GM12878 (cell line): ENCODE results near the gene NCAN. TPM values are rescaled to one million over a fixed set of nuclear protein-coding genes. Genes with fewer than 3 reads are reported as not detected.
A peak's percentile ranks its signal among the peaks of the same experiment; 100 is the strongest.

ENCODE experiments used
- ATAC-seq: fragments of 200-7000 bp; cut with Tn5 transposase; 3 replicates; pipeline ENCODE4 v1.9.1; 2020; ENCODE audit warnings: mild to moderate bottlenecking, moderate library complexity
- BruUV-seq: library from RNA; stranded (reverse); fragments of 400-500 nt; replicated peaks from 2 replicates; lab custom pipeline; 2021; lab: Mats Ljungman, UMichigan
- CTCF ChIA-PET: fragments of 300-600 bp; sonication (Branson Sonifier 250); formaldehyde crosslinking; extraction: SDS; loops from one replicate; lab custom pipeline; 2021; ENCODE audit warnings: inconsistent platforms; lab: Yijun Ruan, JAX
- POLR2A ChIA-PET: fragments of 350-600 bp; formaldehyde crosslinking; extraction: SDS; loops from one replicate; lab custom pipeline; 2021; ENCODE audit warnings: inconsistent platforms; lab: Charles Lee
- RAD21 ChIA-PET: fragments of 300-600 bp; sonication (Branson Sonifier 250); formaldehyde crosslinking; loops from one replicate; lab custom pipeline; 2023; ENCODE audit warnings: antibody characterized with exemption; ENCODE audit not compliant: unreplicated experiment; lab: Charles Lee
- SMC1A ChIA-PET: fragments of 300-600 bp; sonication (Branson Sonifier 250); formaldehyde crosslinking; loops from one replicate; lab custom pipeline; 2023; ENCODE audit not compliant: unreplicated experiment, uncharacterized antibody; lab: Charles Lee
- DNase-seq: peaks from one replicate; pipeline ENCODE4 v3.0.0-alpha.2; 2011; ENCODE audit warnings: low read depth, low spot score
- FAIRE-seq: peaks from 3 replicates; lab custom pipeline; 2011; peaks lifted over from hg19 to GRCh38; lab: Jason Lieb, UNC
- H2AFZ ChIP-seq: 2 replicates; pipeline ENCODE4 v1.6.0; 2011; ENCODE audit warnings: low read depth, low read length, control low read depth; ENCODE audit not compliant: control insufficient read depth
- H3K27ac ChIP-seq: 2 replicates; pipeline ENCODE4 v1.5.1; 2011; ENCODE audit warnings: control low read depth; ENCODE audit not compliant: control insufficient read depth, insufficient read depth
- H3K27me3 ChIP-seq, 2 experiments: replicated peaks in 1 of 2; 2 replicates each; pipeline versions ENCODE4 v1.6.0 to v1.6.1; 2011; ENCODE audit warnings: low read length in 1 of 2; ENCODE audit not compliant: control insufficient read depth in 2 of 2, insufficient read depth in 2 of 2
- H3K36me3 ChIP-seq, 2 experiments: 2 replicates each; pipeline ENCODE4 v1.5.1; 2011; ENCODE audit warnings: low read length in 1 of 2; ENCODE audit not compliant: control insufficient read depth in 2 of 2, insufficient read depth in 2 of 2
- H3K4me1 ChIP-seq: 2 replicates; pipeline ENCODE4 v1.6.1; 2011; ENCODE audit warnings: mild to moderate bottlenecking, low read length, moderate library complexity, mixed read lengths; ENCODE audit not compliant: control insufficient read depth, insufficient read depth
- H3K4me2 ChIP-seq: 2 replicates; pipeline ENCODE4 v1.6.0; 2011; ENCODE audit warnings: control low read depth; ENCODE audit not compliant: control insufficient read depth, insufficient read depth
- H3K4me3 ChIP-seq: fragments of 200-600 bp; sonication (generic); 2 replicates; pipeline ENCODE4 v1.5.1; 2016
- H3K79me2 ChIP-seq: 2 replicates; pipeline ENCODE4 v1.6.0; 2011; ENCODE audit warnings: low read length; ENCODE audit not compliant: control insufficient read depth, insufficient read depth
- H3K9ac ChIP-seq: 2 replicates; pipeline ENCODE4 v1.8.0; 2011; ENCODE audit warnings: low read length, control low read depth, mixed read lengths; ENCODE audit not compliant: control insufficient read depth, insufficient read depth
- H3K9me3 ChIP-seq: replicated peaks from 3 replicates; pipeline ENCODE4 v1.5.1; 2011; ENCODE audit warnings: mild to moderate bottlenecking, low read length; ENCODE audit not compliant: control insufficient read depth, insufficient read depth
- H4K20me1 ChIP-seq: 2 replicates; pipeline ENCODE4 v1.6.0; 2011; ENCODE audit not compliant: control insufficient read depth, insufficient read depth
- CBX5 ChIP-seq: sonication (generic); IDR thresholded peaks from 2 replicates; pipeline ENCODE4 v1.6.1; 2016; ENCODE audit warnings: low read depth, moderate library complexity, mild to moderate bottlenecking, inconsistent platforms
- EZH2 ChIP-seq: IDR thresholded peaks from 2 replicates; pipeline ENCODE4 v1.6.1; 2012; ENCODE audit warnings: low read depth, mild to moderate bottlenecking, control low read depth, inconsistent platforms, low read length, borderline replicate concordance; ENCODE audit not compliant: control insufficient read depth
- MEF2A ChIP-seq: IDR thresholded peaks from 2 replicates; pipeline ENCODE4 v1.6.1; 2011; ENCODE audit warnings: low read depth, mild to moderate bottlenecking, low read length, moderate library complexity; ENCODE audit not compliant: insufficient read depth
- MLLT1 ChIP-seq: fragments of 450-650 bp; IDR thresholded peaks from 2 replicates; pipeline ENCODE4 v1.6.1; 2016; ENCODE audit warnings: mild to moderate bottlenecking
- NR2C2 ChIP-seq: IDR thresholded peaks from 2 replicates; pipeline ENCODE4 v1.6.1; 2011; ENCODE audit warnings: borderline replicate concordance, low read depth; ENCODE audit not compliant: control insufficient read depth, insufficient read length
- SMAD1 ChIP-seq: fragments of 450-650 bp; IDR thresholded peaks from 2 replicates; pipeline ENCODE4 v1.6.1; 2018; ENCODE audit warnings: mild to moderate bottlenecking, low read depth; ENCODE audit not compliant: partially characterized antibody
- SRF ChIP-seq, 2 experiments: IDR thresholded peaks; 2 replicates each; pipeline ENCODE4 v1.6.1; 2011; ENCODE audit warnings: low read depth in 2 of 2, low read length in 2 of 2, mild to moderate bottlenecking in 1 of 2, moderate library complexity in 1 of 2
- ZNF24 ChIP-seq: fragments of 450-650 bp; IDR thresholded peaks from 2 replicates; pipeline ENCODE4 v1.6.1; 2017; ENCODE audit warnings: antibody characterized with exemption, mild to moderate bottlenecking
- WGBS: methylation state at CpG from one replicate; pipeline ENCODE4 v1.1.6; 2016; ENCODE audit warnings: low lambda C conversion rate; ENCODE audit not compliant: insufficient replicate concordance, insufficient coverage; ENCODE audit errors: missing lambda C conversion rate; 5-methylcytosine and 5-hydroxymethylcytosine counted together
- in situ Hi-C: fragments of 300-500 bp; cut with MboI; formaldehyde crosslinking; loops from 9 replicates; pipeline ENCODE4 v1.14.3; 2018; ENCODE audit warnings: mixed read lengths
- intact Hi-C: fragments of 100-400 bp; cut with micrococcal nuclease; formaldehyde crosslinking; loops from one replicate; pipeline ENCODE4 v1.14.2; 2022; ENCODE audit not compliant: unreplicated experiment
- polyA plus RNA-seq, 11 experiments: library from polyadenylated mRNA; depleted of rRNA in 4 of 11; unstranded in 6 of 11; stranded (reverse) in 5 of 11; fragments of >200 nt; fragmentation: Nextera tagmentation in 4 of 11; fragmentation: Illumina TruSeq in 1 of 11; extraction: Ambion mirVana in 4 of 11; extraction: Trizol in 1 of 11; gene quantifications; 1 replicate in 1 of 11; 2 replicates in 10 of 11; pipeline versions ENCODE4 v1.2.1 to v1.2.3, GENCODE V29; 2011 to 2016; ENCODE audit warnings: inconsistent platforms in 2 of 11, missing spikeins in 2 of 11, low read depth in 1 of 11
- total RNA-seq, 4 experiments: library from RNA; depleted of rRNA in 3 of 4; stranded (reverse); fragments of >200 nt in 3 of 4; fragmentation: Illumina TruSeq in 1 of 4; extraction: Trizol in 1 of 4; gene quantifications; 2 replicates each; pipeline versions ENCODE4 v1.2.1 to v1.2.3, GENCODE V29; 2013 to 2021

Gene NCAN
- total and polyA plus RNA-seq, 10 of the 15 experiments (the other 5 are each of a cell fraction or from before 2014, with no cell fraction given): 0.02 to 0.34 (median 0.12) TPM; not detected in 1

- ChIA-PET POLR2A (no interaction called here), RAD21 (interaction anchor here (1.6 kb wide), 1 partner anchor 14 kb away, joined by 4 read pairs; the partner anchor contains the start of gene NR2C2AP), CTCF (interaction anchor here (1.2 kb wide), 1 partner anchor 17 kb away, joined by 3 read pairs; no protein-coding TSS in a partner anchor), SMC1A (no interaction called here)
- no peak for DNase-seq
- WGBS: 3% methylated on average over 4 of the region's 4 CpGs
- Histone ChIP-seq H3K9me3 (0 out of 3 replicates have a peak, but pooled peaks cover 2% of the 10 kb centered on the region), H3K4me2 (no peak overlapping the region), H4K20me1 (no peaks in the 10 kb centered on the region), H3K9ac (no peak overlapping the region), H3K27ac (no peak overlapping the region), H2AFZ (no peak overlapping the region), H3K36me3 (no peaks in the 10 kb centered on the region), H3K4me3 (no peak overlapping the region), H3K27me3 (no peaks in the 10 kb centered on the region), H3K4me1 (peaks cover 10% of the 10 kb centered on the region; the same call in 1 of the 2 replicates), H3K79me2 (no peaks in the 10 kb centered on the region)
- no peak for FAIRE-seq
- intact Hi-C loops: no loop called here
- no peak for TF ChIP-seq ZNF24
- peak in 1 of 2 experiments; percentile 88; a peak in 2 of 4 replicates for TF ChIP-seq SRF (IDR thresholded peaks at IDR 0.05; ENCODE audit: low read depth in 2 of 2, low read length in 2 of 2)
- TF ChIP-seq MEF2A: 0 out of 2 replicates have a peak, but pooled peaks have one; percentile 48
- 0 out of 2 replicates have a peak, but pooled peaks have one; percentile 34 for TF ChIP-seq CBX5
- TF ChIP-seq EZH2: no peak
- no peak for TF ChIP-seq SMAD1
- peak; percentile 95 for TF ChIP-seq MLLT1
- peak; percentile 36 for TF ChIP-seq NR2C2
- peak; percentile 44 for ATAC-seq
- in situ Hi-C loops: no loop called here
- BruUV-seq: no TSS peak
These were observed 5.3 kb downstream of the NCAN start for GRCh38 chr19:19217099-19217498.
